GM12891 (cell line): ENCODE results near the gene SMIM10L2A.

ENCODE experiments used
- POLR2A ChIP-seq: IDR thresholded peaks from 2 replicates; pipeline ENCODE4 v1.6.1; 2011; ENCODE audit warnings: low read depth, low read length, control low read depth
- POLR2AphosphoS5 ChIP-seq: IDR thresholded peaks from 2 replicates; pipeline ENCODE4 v1.6.1; 2011; ENCODE audit warnings: low read depth, low read length, control low read depth

- no peak for TF ChIP-seq POLR2AphosphoS5
- TF ChIP-seq POLR2A, result no peak
Measured at GRCh38 chrX:135373357-135373756, 48.4 kb upstream of the SMIM10L2A start.
